HG02678 (cell line): ENCODE measurements around the gene FUS.
"Not testable (repeated sequence)": the region's sequence is repeated elsewhere in the genome, so short reads cannot be mapped to it uniquely, and the experiment has no call there.

ENCODE experiments used
- ATAC-seq: cut with Tn5 transposase; IDR thresholded peaks from one replicate; pipeline ENCODE4 v1.9.1; 2021; ENCODE audit warnings: mild to moderate bottlenecking, moderate library complexity; ENCODE audit not compliant: unreplicated experiment

FUS gene

GRCh38 chr16:31184888-31185287, 4.9 kb downstream of the FUS start:
- ATAC-seq = no peak

GRCh38 chr16:31185339-31185738, 5.4 kb downstream of the FUS start:
- no peak for ATAC-seq

- ATAC-seq = no peak
Observed at GRCh38 chr16:31186176-31186575, 6.2 kb downstream of the FUS start.

- ATAC-seq = no peak
Observed at GRCh38 chr16:31186930-31187807, 7.2 kb downstream of the FUS start.

- ATAC-seq = no peak
Observed at GRCh38 chr16:31187808-31188189, 7.9 kb downstream of the FUS start.

GRCh38 chr16:31188450-31189411, 8.8 kb downstream of the FUS start:
- ATAC-seq = no peak

- ATAC-seq = no peak
Observed at GRCh38 chr16:31189412-31189778, 9.5 kb downstream of the FUS start.

GRCh38 chr16:31190061-31190460, 10.1 kb downstream of the FUS start:
- ATAC-seq = no peak

- ATAC-seq = no peak
Observed at GRCh38 chr16:31190818-31191444, 11.0 kb downstream of the FUS start.

GRCh38 chr16:31191697-31192428, 11.9 kb downstream of the FUS start:
- no peak for ATAC-seq

GRCh38 chr16:31192856-31193642, 13.1 kb downstream of the FUS start:
- ATAC-seq = no peak

GRCh38 chr16:31193874-31194273, 13.9 kb downstream of the FUS start:
- no peak for ATAC-seq

- no peak for ATAC-seq
Observed at GRCh38 chr16:31194898-31195297, 15.0 kb downstream of the FUS start.

GRCh38 chr16:31195861-31196260, 15.9 kb downstream of the FUS start:
- not testable (repeated sequence) for ATAC-seq

- no peak for ATAC-seq
Observed at GRCh38 chr16:31196324-31197088, 16.6 kb downstream of the FUS start.

GRCh38 chr16:31198207-31198882, 18.4 kb downstream of the FUS start:
- no peak for ATAC-seq

- ATAC-seq = no peak
Observed at GRCh38 chr16:31199430-31200041, 19.6 kb downstream of the FUS start.

GRCh38 chr16:31200111-31200510, 20.2 kb downstream of the FUS start:
- not testable (repeated sequence) for ATAC-seq
